SK-N-SH (cell line): ENCODE data around the gene ZFP42. TPM values are rescaled to one million over a fixed set of nuclear protein-coding genes. Genes with fewer than 3 reads are reported as not detected.

Source experiments
- CTCF ChIA-PET: fragments of 300-600, 350-600 bp; formaldehyde crosslinking; extraction: SDS; loops from one replicate; lab custom pipeline; 2021; lab: Yijun Ruan, JAX
- POLR2A ChIA-PET: fragments of 350-600 bp; sonication (Branson Sonifier 250); formaldehyde crosslinking; extraction: SDS; loops from one replicate; lab custom pipeline; 2020; ENCODE audit warnings: antibody characterized with exemption, inconsistent platforms; lab: Yijun Ruan, JAX
- DNase-seq: peaks from one replicate; pipeline ENCODE4 v3.0.0; 2012
- H2AFZ ChIP-seq: fragments of 200-600 bp; sonication (generic); 2 replicates; pipeline ENCODE4 v1.8.1; 2016; ENCODE audit warnings: antibody characterized with exemption, mild to moderate bottlenecking, low read depth
- H3F3A ChIP-seq: fragments of 200-600 bp; sonication (generic); replicated peaks from 2 replicates; pipeline ENCODE3; 2016; ENCODE audit warnings: antibody characterized with exemption, mild to moderate bottlenecking; ENCODE audit not compliant: insufficient read depth
- H3K27ac ChIP-seq, 2 experiments: fragments of 200-500 bp in 1 of 2; fragments of 200-600 bp in 1 of 2; sonication (Bioruptor generic) in 1 of 2; sonication (generic), shearing (Covaris generic) in 1 of 2; 2 replicates each; pipeline versions ENCODE4 v1.5.1 to v1.6.1; 2014 to 2016; ENCODE audit warnings: low read depth in 2 of 2, inconsistent platforms in 1 of 2, low read length in 1 of 2, mild to moderate bottlenecking in 1 of 2, mixed read lengths in 1 of 2
- H3K27me3 ChIP-seq: fragments of 200-600 bp; sonication (generic), shearing (Covaris generic); 2 replicates; pipeline ENCODE4 v1.6.1; 2016; ENCODE audit warnings: mixed run types; ENCODE audit not compliant: insufficient read depth
- H3K36me3 ChIP-seq, 2 experiments: fragments of 200-500 bp in 1 of 2; fragments of 200-600 bp in 1 of 2; sonication (Bioruptor generic) in 1 of 2; sonication (generic) in 1 of 2; replicated peaks in 1 of 2; 2 replicates each; pipeline versions ENCODE3 to v1.5.1; 2014 to 2016; ENCODE audit warnings: low read length in 1 of 2, mild to moderate bottlenecking in 1 of 2; ENCODE audit not compliant: insufficient read depth in 2 of 2, control insufficient read depth in 1 of 2
- H3K4me1 ChIP-seq, 2 experiments: fragments of 200-500 bp in 1 of 2; fragments of 200-600 bp in 1 of 2; sonication (Bioruptor generic) in 1 of 2; sonication (generic), shearing (Covaris generic) in 1 of 2; 2 replicates each; pipeline versions ENCODE4 v1.5.1 to v1.6.1; 2014 to 2016; ENCODE audit warnings: low read depth in 1 of 2, low read length in 1 of 2, mixed run types in 1 of 2; ENCODE audit not compliant: insufficient read depth in 2 of 2, control insufficient read depth in 1 of 2
- H3K4me2 ChIP-seq: fragments of 200-600 bp; sonication (generic), shearing (Covaris generic); 2 replicates; pipeline ENCODE4 v1.6.1; 2017; ENCODE audit warnings: mixed run types
- H3K4me3 ChIP-seq, 2 experiments: fragments of 200-500 bp in 1 of 2; fragments of 200-600 bp in 1 of 2; sonication (Bioruptor generic) in 1 of 2; sonication (generic), shearing (Covaris generic) in 1 of 2; 2 replicates each; pipeline versions ENCODE4 v1.5.1 to v1.8.1; 2014 to 2016; ENCODE audit warnings: low read depth in 2 of 2, inconsistent platforms in 1 of 2, low read length in 1 of 2, mild to moderate bottlenecking in 1 of 2, mixed read lengths in 1 of 2, moderate library complexity in 1 of 2
- H3K79me2 ChIP-seq: fragments of 200-600 bp; sonication (generic); 2 replicates; pipeline ENCODE4 v1.8.1; 2017; ENCODE audit warnings: mild to moderate bottlenecking; ENCODE audit not compliant: insufficient read depth
- H3K9ac ChIP-seq: fragments of 200-600 bp; sonication (generic); 2 replicates; pipeline ENCODE4 v1.6.1; 2017; ENCODE audit warnings: mixed run types
- H3K9me2 ChIP-seq: fragments of 200-600 bp; sonication (generic); 2 replicates; pipeline ENCODE4 v1.6.1; 2017; ENCODE audit warnings: mixed run types
- H3K9me3 ChIP-seq: fragments of 200-600 bp; sonication (generic); 2 replicates; pipeline ENCODE4 v1.6.1; 2017; ENCODE audit warnings: mixed run types, mild to moderate bottlenecking, moderate library complexity
- H4K20me1 ChIP-seq: fragments of 200-600 bp; sonication (generic); 2 replicates; pipeline ENCODE4 v1.6.1; 2017; ENCODE audit warnings: mild to moderate bottlenecking, mixed run types; ENCODE audit not compliant: insufficient read depth
- CHD2 ChIP-seq: fragments of 150-350 bp; IDR thresholded peaks from 2 replicates; pipeline ENCODE4 v1.6.1; 2018; ENCODE audit warnings: low read length; ENCODE audit not compliant: partially characterized antibody
- ELF1 ChIP-seq: IDR thresholded peaks from 2 replicates; pipeline ENCODE4 v1.4.0; 2012
- EZH2phosphoT487 ChIP-seq: fragments of 200-600 bp; sonication (generic); IDR thresholded peaks from 2 replicates; pipeline ENCODE4 v1.6.1; 2017; ENCODE audit warnings: low read depth, mixed run types, mild to moderate bottlenecking, antibody characterized with exemption, moderate library complexity, borderline replicate concordance
- FOSL2 ChIP-seq: IDR thresholded peaks from 2 replicates; pipeline ENCODE4 v1.4.0; 2012; ENCODE audit warnings: low read depth, mild to moderate bottlenecking, moderate library complexity, borderline replicate concordance
- FOXJ3 ChIP-seq: sonication (generic); formaldehyde crosslinking; IDR thresholded peaks from 2 replicates; pipeline ENCODE4 v1.5.1; 2020; ENCODE audit warnings: mild to moderate bottlenecking, missing genetic modification reagents
- FOXM1 ChIP-seq: IDR thresholded peaks from 2 replicates; pipeline ENCODE4 v1.4.0; 2012; ENCODE audit warnings: low read depth, mild to moderate bottlenecking
- MAX ChIP-seq: IDR thresholded peaks from 2 replicates; pipeline ENCODE4 v1.4.0; 2012; ENCODE audit warnings: low read depth
- MXI1 ChIP-seq: IDR thresholded peaks from 2 replicates; pipeline ENCODE4 v1.6.1; 2012; ENCODE audit warnings: mild to moderate bottlenecking, low read depth, low read length, improper control_type of control experiment
- NRF1 ChIP-seq: IDR thresholded peaks from 2 replicates; pipeline ENCODE4 v1.6.1; 2012; ENCODE audit warnings: low read depth, mild to moderate bottlenecking, low read length
- RCOR1 ChIP-seq: fragments of 150-350 bp; IDR thresholded peaks from 2 replicates; pipeline ENCODE4 v1.6.1; 2017; ENCODE audit warnings: antibody characterized with exemption, low read length
- RXRA ChIP-seq: IDR thresholded peaks from 2 replicates; pipeline ENCODE4 v1.4.0; 2012; ENCODE audit warnings: low read depth, mild to moderate bottlenecking, borderline replicate concordance
- SMC3 ChIP-seq: IDR thresholded peaks from 2 replicates; pipeline ENCODE4 v1.6.1; 2012; ENCODE audit warnings: low read depth, low read length, improper control_type of control experiment
- TAF1 ChIP-seq: IDR thresholded peaks from 2 replicates; pipeline ENCODE4 v1.6.1; 2012; ENCODE audit warnings: low read depth, mild to moderate bottlenecking, low read length, moderate library complexity, borderline replicate concordance
- TCF12 ChIP-seq: IDR thresholded peaks from 2 replicates; pipeline ENCODE4 v1.4.0; 2012
- TEAD4 ChIP-seq: IDR thresholded peaks from 2 replicates; pipeline ENCODE4 v1.4.0; 2012; ENCODE audit warnings: mild to moderate bottlenecking, borderline replicate concordance; ENCODE audit not compliant: insufficient read depth
- USF1 ChIP-seq: IDR thresholded peaks from 2 replicates; pipeline ENCODE4 v1.4.0; 2012; ENCODE audit warnings: low read depth, borderline replicate concordance
- WGBS: methylation state at CpG from one replicate; pipeline ENCODE4 v1.1.6; 2017; ENCODE audit warnings: low lambda C conversion rate; 5-methylcytosine and 5-hydroxymethylcytosine counted together
- polyA plus RNA-seq, 3 experiments: library from polyadenylated mRNA; depleted of rRNA; stranded (reverse); fragments of >200 nt; gene quantifications; 2 replicates each; pipeline ENCODE4 v1.2.3, GENCODE V29; 2012

The ZFP42 gene
- polyA plus RNA-seq, 1 of the 3 experiments (the other 2 are of a cell fraction), result not detected

GRCh38 chr4:187999406-187999932, 3.9 kb downstream of the ZFP42 start:
- no peak overlapping the region for H2AFZ ChIP-seq
- H4K20me1 ChIP-seq, result no peaks in the 10 kb centered on the region
- no peaks in the 10 kb centered on the region for H3K9me2 ChIP-seq
- no peak for DNase-seq
- H3K27ac ChIP-seq, result no peak overlapping the region
- no peak overlapping the region for H3K4me2 ChIP-seq
- H3K79me2 ChIP-seq, result no peaks in the 10 kb centered on the region
- no peaks in the 10 kb centered on the region; the same call in 1 of the 2 replicates for H3K27me3 ChIP-seq
- 53% methylated on average over 2 of the region's 2 CpGs for WGBS
- TF ChIP-seq TAF1 (no peak), USF1 (no peak)
- TF ChIP-seq, all 33 proteins: peak for 0
- Histone ChIP-seq H3K4me1 (no peaks in the 10 kb centered on the region), H3K36me3 (no peaks in the 10 kb centered on the region), H3K4me3 (no peak overlapping the region), H3K9me3 (no peaks in the 10 kb centered on the region), H3F3A (no peaks in the 10 kb centered on the region), H3K9ac (no peak overlapping the region)
- CTCF ChIA-PET, result no interaction called here
- POLR2A ChIA-PET, result no interaction called here

DNA sequence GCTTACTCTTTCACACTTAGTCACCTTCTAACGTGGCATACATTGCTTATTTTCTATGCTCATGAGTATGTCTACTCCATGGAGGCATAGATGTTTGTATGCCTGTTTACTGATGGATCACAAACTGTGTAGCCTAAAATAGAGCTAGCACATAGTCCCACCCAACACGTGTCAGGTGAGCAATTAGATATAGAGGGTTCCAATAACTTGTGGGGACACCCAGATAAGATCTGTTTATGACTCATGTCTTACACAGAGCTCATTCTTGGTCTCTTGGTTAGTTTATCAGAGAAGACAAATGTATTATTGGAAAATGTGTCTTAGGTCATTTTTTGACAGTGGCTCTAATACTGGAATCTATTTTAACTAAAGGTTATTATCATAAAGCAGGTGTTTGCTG, 6.8 kb downstream of the ZFP42 start:
- no peak overlapping the region for H3K9ac ChIP-seq
- H3K27me3 ChIP-seq, result no peaks in the 10 kb centered on the region; the same call in 1 of the 2 replicates
- WGBS, result 17% methylated on average over 2 of the region's 2 CpGs
- ChIA-PET CTCF (no interaction called here), POLR2A (no interaction called here)
- H3K79me2 ChIP-seq, result no peaks in the 10 kb centered on the region
- no peaks in the 10 kb centered on the region; a peak in 1 of 4 replicates for H3K4me1 ChIP-seq
- H3K9me2 ChIP-seq, result no peaks in the 10 kb centered on the region
- no peaks in the 10 kb centered on the region for H3K36me3 ChIP-seq
- TF ChIP-seq SMC3 (no peak), ELF1 (no peak)
- H3K9me3 ChIP-seq, result no peaks in the 10 kb centered on the region
- no peaks in the 10 kb centered on the region for H4K20me1 ChIP-seq
- no peaks in the 10 kb centered on the region for H3F3A ChIP-seq
- no peak overlapping the region for H3K4me2 ChIP-seq
- H3K27ac ChIP-seq, result no peak overlapping the region
- no peak for DNase-seq
- H3K4me3 ChIP-seq, result no peak overlapping the region
- no peak overlapping the region for H2AFZ ChIP-seq

DNA sequence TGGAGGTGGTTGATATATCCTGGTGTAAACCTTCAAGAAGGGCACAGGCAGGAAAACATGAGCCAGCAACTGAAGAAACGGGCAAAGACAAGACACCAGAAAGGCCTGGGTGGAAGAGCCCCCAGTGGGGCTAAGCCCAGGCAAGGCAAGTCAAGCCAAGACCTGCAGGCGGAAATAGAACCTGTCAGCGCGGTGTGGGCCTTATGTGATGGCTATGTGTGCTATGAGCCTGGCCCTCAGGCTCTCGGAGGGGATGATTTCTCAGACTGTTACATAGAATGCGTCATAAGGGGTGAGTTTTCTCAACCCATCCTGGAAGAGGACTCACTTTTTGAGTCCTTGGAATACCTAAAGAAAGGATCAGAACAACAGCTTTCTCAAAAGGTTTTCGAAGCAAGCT, 7.2 kb downstream of the ZFP42 start:
- 21% methylated on average over 7 of the region's 7 CpGs for WGBS
- Histone ChIP-seq H4K20me1 (no peaks in the 10 kb centered on the region), H3K36me3 (no peaks in the 10 kb centered on the region), H3K9me3 (no peaks in the 10 kb centered on the region), H3F3A (no peaks in the 10 kb centered on the region), H3K9me2 (no peaks in the 10 kb centered on the region), H3K4me2 (no peak overlapping the region), H3K9ac (no peak overlapping the region), H3K27ac (no peak overlapping the region), H2AFZ (no peak overlapping the region), H3K4me3 (no peak overlapping the region), H3K27me3 (no peaks in the 10 kb centered on the region; the same call in 1 of the 2 replicates), H3K4me1 (no peaks in the 10 kb centered on the region; a peak in 1 of 4 replicates), H3K79me2 (no peaks in the 10 kb centered on the region)
- POLR2A ChIA-PET, result no interaction called here
- CTCF ChIA-PET, result no interaction called here
- TF ChIP-seq TEAD4 (no peak), RCOR1 (no peak), TCF12 (no peak), RXRA (no peak), FOXJ3 (CRISPR knock-in tag) (no peak), FOSL2 (no peak), SMC3 (no peak), EZH2phosphoT487 (no peak), CHD2 (no peak), FOXM1 (no peak), NRF1 (no peak), MXI1 (no peak), MAX (no peak)
- DNase-seq, result no peak
